Fibroblast of skin of scalp (primary cell): ENCODE measurements around the gene GPR137.

Source experiments
- DNase-seq: peaks from one replicate; pipeline ENCODE4 v3.0.0-alpha.2; 2013

The GPR137 gene

DNA sequence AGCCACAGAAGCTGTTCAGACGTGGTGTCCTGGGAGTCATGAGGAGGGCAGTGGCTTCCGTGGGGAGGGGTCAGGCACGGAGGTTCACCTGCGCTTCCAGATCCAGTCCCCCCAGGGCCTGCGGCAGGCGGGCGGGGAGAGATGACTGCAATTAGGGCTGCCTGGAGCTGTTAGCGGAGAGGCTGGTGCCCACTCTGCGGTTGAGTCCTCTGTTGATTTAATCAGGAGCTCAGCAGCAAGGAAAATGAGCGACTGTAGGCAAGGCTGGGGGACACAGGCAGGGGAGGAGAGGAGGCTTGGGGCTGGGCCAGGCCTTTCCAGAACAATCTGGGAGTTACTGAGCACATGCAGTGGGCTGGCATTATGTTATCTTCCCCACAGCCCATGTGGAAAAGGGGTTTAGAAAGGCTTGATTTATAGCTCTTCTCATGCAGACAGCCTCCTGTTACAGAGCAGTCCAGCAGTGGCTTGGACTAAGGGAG lies 21.2 kb upstream of the GPR137 start:
- DNase-seq = no peak

- DNase-seq = no peak
Observed at GRCh38 chr11:64265176-64266160, 20.2 kb upstream of the GPR137 start.

DNA sequence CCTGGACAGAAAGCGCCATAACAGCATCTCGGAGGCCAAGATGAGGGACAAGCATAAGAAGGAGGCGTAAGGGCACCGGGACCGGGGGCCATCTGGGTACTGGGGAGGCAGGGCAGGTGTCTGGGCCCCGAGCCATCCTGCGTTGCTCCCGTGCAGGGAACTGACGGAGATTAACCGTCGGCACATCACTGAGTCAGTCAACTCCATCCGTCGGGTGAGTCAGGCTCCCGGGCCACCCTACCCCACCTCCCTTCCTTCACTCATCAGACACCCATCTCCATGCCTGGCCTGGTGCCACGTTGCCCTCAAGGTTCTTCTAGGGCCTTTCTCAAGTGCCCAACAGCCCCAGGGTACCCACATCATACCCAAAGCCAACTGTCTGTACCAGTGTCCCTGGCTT lies 19.3 kb upstream of the GPR137 start:
- no peak for DNase-seq

- DNase-seq = no peak
Observed at GRCh38 chr11:64267207-64267945, 18.3 kb upstream of the GPR137 start.

GRCh38 chr11:64268025-64268892 lies 17.4 kb upstream of the GPR137 start:
- peak; percentile 46 for DNase-seq

DNA sequence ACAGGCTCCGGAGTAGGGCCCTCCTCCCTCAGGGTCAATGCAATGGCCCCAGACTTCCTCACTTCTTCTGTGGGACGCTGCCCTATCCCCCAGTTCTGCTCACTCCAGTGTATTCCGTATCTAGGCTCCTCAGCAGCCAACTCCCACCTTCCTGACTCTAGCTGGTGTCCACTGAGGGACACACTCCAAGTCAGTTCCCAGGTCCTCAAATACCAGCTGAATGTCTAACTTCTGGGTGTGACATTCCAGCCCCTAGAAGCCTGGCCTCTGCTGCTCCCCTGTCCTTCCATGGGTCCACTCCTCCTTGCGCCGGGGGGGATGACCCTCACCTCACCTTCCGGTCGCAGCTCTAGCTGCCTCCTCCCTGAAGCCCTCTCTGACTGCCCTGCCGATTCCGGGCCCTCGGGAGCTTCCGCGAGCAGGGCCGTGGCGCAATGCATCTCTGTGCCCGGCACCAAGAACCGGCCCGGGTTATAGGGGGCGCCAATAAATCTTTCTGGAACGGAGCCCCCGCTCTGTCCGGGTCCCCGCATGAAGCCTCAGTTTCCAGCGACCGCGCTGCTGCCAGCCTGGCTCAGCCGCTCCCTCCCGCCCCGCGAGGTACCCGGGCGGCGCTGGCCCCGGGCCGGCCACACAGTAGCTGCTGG lies 16.6 kb upstream of the GPR137 start:
- peak; percentile 46 for DNase-seq

GRCh38 chr11:64269540-64270220 lies 16.0 kb upstream of the GPR137 start:
- DNase-seq = peak; percentile 100

DNA sequence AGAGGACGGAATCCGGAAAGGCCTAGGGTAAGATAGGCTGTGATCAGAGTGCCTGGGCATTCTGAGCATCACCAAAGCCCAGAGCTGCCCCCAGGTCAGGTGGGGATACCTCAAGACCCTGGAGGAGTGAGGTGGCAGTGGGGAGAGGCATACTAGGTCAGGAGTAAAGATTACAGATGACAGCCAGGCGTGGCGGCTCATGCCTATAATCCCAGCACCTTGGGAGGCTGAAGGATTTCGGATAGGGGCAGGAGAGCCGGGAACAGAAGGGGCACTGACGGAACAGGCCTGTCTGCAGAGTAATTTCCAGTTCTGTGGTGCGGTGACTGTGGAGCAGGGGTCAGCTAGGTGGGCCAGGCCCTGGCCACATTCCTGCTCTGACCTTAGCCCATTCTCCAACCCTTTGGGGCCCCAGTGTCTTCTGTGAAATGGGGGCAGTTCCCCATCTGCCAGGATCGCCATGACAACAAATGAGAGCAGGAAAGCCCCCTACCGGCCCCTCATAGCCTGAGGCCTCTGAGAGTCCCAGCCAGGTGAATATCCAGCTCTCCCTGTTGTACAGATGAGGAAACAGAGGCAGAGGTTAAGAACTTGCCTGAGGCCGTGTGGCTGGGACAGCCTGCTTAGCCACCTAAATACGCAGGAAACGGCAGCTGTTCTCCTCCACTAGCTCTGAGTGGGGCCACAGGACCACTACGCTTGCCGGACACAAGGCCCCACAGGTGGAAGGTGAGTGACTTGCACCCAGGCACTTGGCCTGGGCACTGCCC lies 10.4 kb upstream of the GPR137 start:
- no peak for DNase-seq

DNA sequence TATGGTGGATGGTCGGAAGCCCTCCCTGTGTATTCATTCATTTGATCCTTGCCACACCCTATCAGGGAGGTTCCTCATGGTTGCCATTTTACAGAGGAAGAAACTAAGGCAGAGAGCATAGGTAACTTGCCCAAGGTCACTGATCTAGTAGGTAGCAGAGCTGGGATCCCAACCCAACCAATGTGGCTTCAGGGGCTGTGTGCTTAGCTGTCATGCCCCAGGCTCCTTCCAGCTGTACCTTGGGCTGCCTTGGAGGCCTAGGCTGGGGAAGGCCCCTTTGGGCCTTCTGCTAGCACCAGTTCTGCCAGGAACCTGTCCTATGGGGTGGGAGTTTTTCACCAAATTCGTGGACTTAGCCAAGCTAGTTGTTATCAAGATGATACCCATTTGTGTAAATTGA lies 9.8 kb upstream of the GPR137 start:
- no peak for DNase-seq

GRCh38 chr11:64276653-64277431 lies 8.8 kb upstream of the GPR137 start:
- peak; percentile 68 for DNase-seq

DNA sequence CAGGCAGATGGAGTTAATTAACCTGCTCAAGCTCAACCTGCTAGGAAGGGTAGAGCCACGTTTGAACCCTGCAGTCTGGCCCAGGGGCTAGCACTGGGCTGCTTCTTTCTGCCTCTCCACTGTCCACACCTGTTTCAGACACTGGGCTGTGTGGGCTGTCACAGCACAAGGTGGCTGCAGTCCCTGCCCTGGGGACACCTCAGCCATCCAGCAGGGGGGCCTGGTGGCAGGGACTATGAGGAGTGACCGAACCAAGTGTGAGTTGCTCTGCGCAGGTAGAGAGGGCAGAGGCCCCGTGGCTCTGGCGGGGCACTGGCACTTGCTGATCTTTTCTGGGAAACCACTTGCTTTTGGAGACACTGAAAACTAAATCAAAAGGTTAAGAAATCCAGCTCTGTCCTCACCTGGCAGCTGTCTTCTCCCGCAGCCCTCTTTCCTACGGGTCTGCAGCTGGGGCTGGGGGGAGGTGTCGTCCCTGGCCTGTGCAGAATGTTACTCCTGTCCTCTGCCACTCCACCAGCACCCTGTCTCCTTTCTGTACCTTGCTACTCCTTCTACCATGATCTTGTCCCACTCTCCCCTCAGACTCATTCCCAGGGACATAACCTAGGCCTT lies 7.0 kb upstream of the GPR137 start:
- DNase-seq = no peak

- DNase-seq = no peak
Observed at GRCh38 chr11:64281957-64282770, 3.5 kb upstream of the GPR137 start.

- DNase-seq = no peak
Observed at GRCh38 chr11:64283092-64283491, 2.6 kb upstream of the GPR137 start.

DNA sequence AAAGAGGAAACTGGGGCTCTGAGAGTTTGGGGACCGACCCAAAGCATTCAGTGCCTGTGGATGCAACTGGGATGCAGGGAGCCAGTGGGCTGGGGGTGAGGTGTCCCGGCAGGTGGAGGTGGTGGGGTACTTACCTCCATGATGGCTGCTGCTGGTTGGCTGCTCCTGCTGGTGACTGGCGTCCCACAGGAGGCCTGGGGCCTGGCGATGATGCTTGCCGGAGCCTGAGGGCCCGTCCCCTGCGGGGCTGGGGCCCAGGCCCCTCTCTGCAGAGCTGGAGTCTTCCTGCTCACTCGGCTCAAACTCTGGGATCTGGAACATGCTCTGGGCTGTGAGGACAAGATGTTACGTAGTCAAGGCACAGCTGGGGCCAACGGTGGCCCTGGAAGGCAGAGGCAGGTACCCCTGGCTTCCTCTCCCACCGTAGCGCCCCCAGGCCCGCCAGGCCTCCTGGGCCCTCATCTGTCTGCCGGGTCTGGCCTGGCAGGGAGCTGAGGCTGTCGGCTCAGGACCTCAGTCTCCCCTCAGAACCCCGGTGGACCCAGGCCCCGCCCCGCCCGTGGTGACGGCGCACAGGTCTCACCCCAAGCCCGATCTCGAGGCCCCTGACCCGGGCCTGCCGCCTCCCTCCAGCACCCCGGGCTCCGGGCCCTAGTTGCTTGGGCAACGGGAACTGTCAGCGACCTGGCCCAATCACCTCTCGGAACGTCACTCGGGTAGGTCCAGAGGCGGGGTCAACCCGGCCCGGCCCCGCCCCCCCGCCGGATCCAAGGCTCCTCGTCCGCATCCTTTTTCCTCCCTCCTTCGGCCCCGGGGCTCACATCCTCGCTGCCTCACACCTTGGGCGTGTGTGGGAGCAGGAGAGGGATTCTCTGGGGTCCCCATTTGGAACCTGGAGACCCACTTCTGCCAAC lies 1.3 kb upstream of the GPR137 start, which contains the start of gene BAD:
Gene BAD, minus strand, starts transcription at position 618 of the 914 bp plus-strand sequence. Its CDS starts 297 bp downstream, at position 321.
- peak; percentile 92 for DNase-seq

DNA sequence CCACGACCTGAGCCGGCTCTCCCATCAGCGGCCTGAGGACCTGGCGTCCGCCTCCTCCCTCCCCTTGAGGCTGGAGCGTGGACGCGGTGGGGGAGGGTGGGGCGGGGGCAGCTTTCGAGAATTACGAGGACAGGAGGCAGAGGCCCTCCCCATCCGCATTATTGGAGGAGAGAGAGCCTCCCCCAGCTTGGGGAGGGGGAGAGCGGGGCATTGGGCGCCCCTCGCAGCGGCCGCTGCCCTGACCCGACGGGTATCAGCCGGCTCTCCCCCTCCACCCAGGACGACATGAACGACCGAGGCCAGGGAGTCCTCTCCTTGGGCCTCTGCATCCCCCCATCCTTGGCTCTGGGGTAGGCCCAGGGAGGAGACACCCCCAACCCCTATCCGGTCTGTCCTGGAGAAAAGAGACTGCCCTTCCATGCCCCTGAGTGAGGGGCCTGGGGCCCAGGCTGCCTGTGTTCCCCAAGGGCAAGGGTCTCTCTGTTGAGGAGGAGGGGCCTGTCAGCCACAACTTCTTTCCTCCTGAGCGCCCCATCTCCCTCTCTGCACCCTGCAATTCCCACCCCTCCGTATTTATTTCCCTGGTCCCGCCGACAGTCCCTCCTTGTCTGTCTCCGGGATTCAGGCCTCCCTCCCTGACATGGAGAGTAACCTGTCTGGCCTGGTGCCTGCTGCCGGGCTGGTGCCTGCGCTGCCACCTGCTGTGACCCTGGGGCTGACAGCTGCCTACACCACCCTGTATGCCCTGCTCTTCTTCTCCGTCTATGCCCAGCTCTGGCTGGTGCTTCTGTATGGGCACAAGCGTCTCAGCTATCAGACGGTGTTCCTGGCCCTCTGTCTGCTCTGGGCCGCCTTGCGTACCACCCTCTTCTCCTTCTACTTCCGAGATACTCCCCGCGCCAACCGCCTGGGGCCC lies 495 bp downstream of the GPR137 start:
- no peak for DNase-seq

DNA sequence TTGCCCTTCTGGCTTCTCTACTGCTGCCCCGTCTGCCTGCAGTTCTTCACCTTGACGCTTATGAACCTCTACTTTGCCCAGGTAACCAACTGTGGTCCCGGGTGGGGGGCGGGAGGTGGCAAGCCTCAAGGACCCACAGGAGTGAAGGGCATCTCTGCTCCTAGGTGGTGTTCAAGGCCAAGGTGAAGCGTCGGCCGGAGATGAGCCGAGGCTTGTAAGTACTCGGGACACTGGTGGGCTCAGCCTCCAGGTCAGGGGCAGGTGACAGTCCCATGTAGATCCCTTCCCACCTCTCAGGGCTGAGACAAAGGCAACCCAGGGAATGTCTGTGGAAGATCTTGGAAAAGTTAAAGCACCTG lies 1.1 kb downstream of the GPR137 start:
- DNase-seq = no peak
